ENCODE measurements around the gene GRAMD2B. TPM values are rescaled to one million over a fixed set of nuclear protein-coding genes. Genes with fewer than 3 reads are reported as not detected.

Gene GRAMD2B
- total RNA-seq, 1 donor from 2014 or later: 7.1 TPM

- no peak for DNase-seq (ENCODE audit: low read depth, low spot score)
Observed at GRCh38 chr5:126398791-126399190, 24.4 kb upstream of the GRAMD2B start.

GRCh38 chr5:126400621-126401251 lies 22.5 kb upstream of the GRAMD2B start:
- peaks cover 12% of the 10 kb centered on the region for H3K4me1 Mint-ChIP-seq
- H3K4me3 Mint-ChIP-seq: no peak overlapping the region
- H3K27ac Mint-ChIP-seq (ENCODE audit: unreplicated experiment): no peak overlapping the region
- TF ChIP-seq CTCF (conservative IDR thresholded peaks at IDR 0.05): no peak
- no peak for DNase-seq (ENCODE audit: low read depth, low spot score)
- H3K27me3 Mint-ChIP-seq (ENCODE audit: low read depth): no peaks in the 10 kb centered on the region
- H3K36me3 Mint-ChIP-seq (ENCODE audit: low read depth): peaks cover 5% of the 10 kb centered on the region
- peaks cover 18% of the 10 kb centered on the region for H3K9me3 Mint-ChIP-seq

More at GRCh38 chr5:126398791-126399190, 24.4 kb upstream of the GRAMD2B start:
- Mint-ChIP-seq H3K9me3 (peaks cover 18% of the 10 kb centered on the region), H3K36me3 (ENCODE audit: low read depth) (peaks cover 5% of the 10 kb centered on the region), H3K27ac (ENCODE audit: unreplicated experiment) (no peak overlapping the region), H3K4me1 (peaks cover 17% of the 10 kb centered on the region), H3K4me3 (no peak overlapping the region), H3K27me3 (ENCODE audit: low read depth) (no peaks in the 10 kb centered on the region)
- TF ChIP-seq CTCF (conservative IDR thresholded peaks at IDR 0.05): no peak

- no peak for TF ChIP-seq CTCF (conservative IDR thresholded peaks at IDR 0.05)
- Mint-ChIP-seq H3K27me3 (ENCODE audit: low read depth) (no peaks in the 10 kb centered on the region), H3K4me1 (peaks cover 8% of the 10 kb centered on the region), H3K36me3 (ENCODE audit: low read depth) (peaks cover 5% of the 10 kb centered on the region), H3K27ac (ENCODE audit: unreplicated experiment) (peak overlapping the region; percentile 29), H3K9me3 (peaks cover 18% of the 10 kb centered on the region), H3K4me3 (no peak overlapping the region)
- no peak for DNase-seq (ENCODE audit: low read depth, low spot score)
Observed at GRCh38 chr5:126402621-126403555, 20.3 kb upstream of the GRAMD2B start.

- H3K4me3 Mint-ChIP-seq: no peak overlapping the region
- H3K27ac Mint-ChIP-seq (ENCODE audit: unreplicated experiment): peak overlapping the region; percentile 1
- H3K27me3 Mint-ChIP-seq (ENCODE audit: low read depth): no peaks in the 10 kb centered on the region
- peaks cover 8% of the 10 kb centered on the region for H3K4me1 Mint-ChIP-seq
- no peak for TF ChIP-seq CTCF (conservative IDR thresholded peaks at IDR 0.05)
- H3K9me3 Mint-ChIP-seq: peaks cover 14% of the 10 kb centered on the region
- peaks cover 5% of the 10 kb centered on the region for H3K36me3 Mint-ChIP-seq (ENCODE audit: low read depth)
- no peak for DNase-seq (ENCODE audit: low read depth, low spot score)
Observed at GRCh38 chr5:126403876-126404275, 19.3 kb upstream of the GRAMD2B start.

GRCh38 chr5:126410623-126411022 lies 12.6 kb upstream of the GRAMD2B start:
- Mint-ChIP-seq H3K36me3 (ENCODE audit: low read depth) (peaks cover 7% of the 10 kb centered on the region), H3K9me3 (peaks cover 15% of the 10 kb centered on the region), H3K4me3 (no peak overlapping the region), H3K27ac (ENCODE audit: unreplicated experiment) (no peak overlapping the region), H3K4me1 (no peaks in the 10 kb centered on the region), H3K27me3 (ENCODE audit: low read depth) (no peaks in the 10 kb centered on the region)
- no peak for TF ChIP-seq CTCF (conservative IDR thresholded peaks at IDR 0.05)
- DNase-seq (ENCODE audit: low read depth, low spot score): no peak

Data from neural crest cell (in vitro differentiated cells).